Measurements from ENCODE around the gene SH3BP1. TPM values are rescaled to one million over a fixed set of nuclear protein-coding genes. Genes with fewer than 3 reads are reported as not detected.

SH3BP1 gene
- total and polyA plus RNA-seq, 2 of the 8 experiments (the other 6 are each of a cell fraction or from before 2014, with no cell fraction given), result 23.9 to 40.3 TPM

GRCh38 chr22:37674248-37674647 lies 34.8 kb downstream of the SH3BP1 start (continued):
- TF ChIP-seq CHD7 (IDR thresholded peaks at IDR 0.05; ENCODE audit: insufficient replicate concordance, low read length), result no peak

Measured in H1 (cell line).